ENCODE data around the gene NUTM2D.
"Not testable (repeated sequence)": the region's sequence is repeated elsewhere in the genome, so short reads cannot be mapped to it uniquely, and the experiment has no call there.

- TF ChIP-seq CTCF (IDR thresholded peaks at IDR 0.05); SMC3 (IDR thresholded peaks at IDR 0.05; ENCODE audit: low read depth, low read length); POLR2AphosphoS5 (IDR thresholded peaks at IDR 0.05; ENCODE audit: low read depth, low read length); RFX5 (IDR thresholded peaks at IDR 0.05; ENCODE audit: low read length); SIN3A (IDR thresholded peaks at IDR 0.05; ENCODE audit: borderline replicate concordance, low read depth, low read length); TAF1 (IDR thresholded peaks at IDR 0.05; ENCODE audit: borderline replicate concordance, low read depth, low read length); USF2 (IDR thresholded peaks at IDR 0.05; ENCODE audit: borderline replicate concordance, low read depth, low read length); RAD21 (IDR thresholded peaks at IDR 0.05; ENCODE audit: low read length); YY1 (IDR thresholded peaks at IDR 0.05; ENCODE audit: low read depth); PBX3 (IDR thresholded peaks at IDR 0.05): not testable (repeated sequence)
These were observed 47.9 kb upstream of the NUTM2D start for GRCh38 chr10:87309657-87310056.

Measured in SK-N-SH (cell line).